Measurements from ENCODE around the gene PDZRN4.
A peak's percentile ranks its signal among the peaks of the same experiment; 100 is the strongest.

GRCh38 chr12:41188058-41188840 lies at the start of gene PDZRN4:
- TF ChIP-seq SUZ12 (IDR thresholded peaks at IDR 0.05; ENCODE audit: extremely low read depth, insufficient read depth, insufficient read length) (peak; percentile 93), YY1 (IDR thresholded peaks at IDR 0.05; ENCODE audit: insufficient read depth, insufficient read length) (no peak), ZNF274 (IDR thresholded peaks at IDR 0.05; ENCODE audit: low read depth, low read length) (no peak)
